A673 (cell line): Measurements from ENCODE around the gene RC3H1. TPM values are rescaled to one million over a fixed set of nuclear protein-coding genes. Genes with fewer than 3 reads are reported as not detected.

Experiments used
- BruUV-seq: library from RNA; stranded (reverse); fragments of 400-500 nt; replicated peaks from 2 replicates; lab custom pipeline; 2021; lab: Mats Ljungman, UMichigan
- CTCF ChIA-PET: fragments of 300-600 bp; sonication (Branson Sonifier 250); formaldehyde crosslinking; loops from one replicate; lab custom pipeline; 2022; ENCODE audit warnings: antibody characterized with exemption; lab: Charles Lee
- POLR2A ChIA-PET: fragments of 300-600 bp; sonication (Branson Sonifier 250); formaldehyde crosslinking; loops from one replicate; lab custom pipeline; 2022; ENCODE audit warnings: antibody characterized with exemption; ENCODE audit not compliant: low non-redundant PET; lab: Charles Lee
- DNase-seq: peaks from one replicate; pipeline ENCODE4 v3.0.0-alpha.2; 2015; ENCODE audit warnings: low spot score
- H3K27ac ChIP-seq: fragments of 200-600 bp; sonication (generic); 2 replicates; pipeline ENCODE4 v1.5.1; 2016; ENCODE audit warnings: mixed run types, low read depth, mild to moderate bottlenecking, mixed read lengths, antibody characterized with exemption, low read length; ENCODE audit not compliant: poor library complexity, severe bottlenecking
- H3K27me3 ChIP-seq: fragments of 200-600 bp; sonication (generic); replicated peaks from 2 replicates; pipeline ENCODE4 v1.6.1; 2017; ENCODE audit warnings: mixed run types, low read depth, mild to moderate bottlenecking, mixed read lengths, antibody characterized with exemption, low read length; ENCODE audit not compliant: insufficient read depth, poor library complexity
- H3K36me3 ChIP-seq: fragments of 200-600 bp; sonication (generic); 2 replicates; pipeline ENCODE4 v1.6.1; 2016; ENCODE audit warnings: mixed run types, mild to moderate bottlenecking, mixed read lengths, antibody characterized with exemption, low read length; ENCODE audit not compliant: insufficient read depth, poor library complexity, severe bottlenecking
- H3K4me1 ChIP-seq: fragments of 200-600 bp; sonication (generic); 2 replicates; pipeline ENCODE4 v1.6.1; 2017; ENCODE audit warnings: mixed run types, mild to moderate bottlenecking, mixed read lengths, antibody characterized with exemption, low read length; ENCODE audit not compliant: insufficient read depth, poor library complexity, severe bottlenecking
- H3K4me3 ChIP-seq: fragments of 200-600 bp; sonication (generic); 2 replicates; pipeline ENCODE4 v1.5.1; 2016; ENCODE audit warnings: low read depth, mixed run types, mild to moderate bottlenecking, mixed read lengths, low read length; ENCODE audit not compliant: poor library complexity, severe bottlenecking
- H3K9me3 ChIP-seq: fragments of 200-600 bp; sonication (generic); 2 replicates; pipeline ENCODE4 v1.6.1; 2016; ENCODE audit warnings: mixed run types, low read depth, mild to moderate bottlenecking, mixed read lengths, antibody characterized with exemption, low read length; ENCODE audit not compliant: poor library complexity, severe bottlenecking
- CTCF ChIP-seq: fragments of 300-800, 200-600 bp; sonication (generic); conservative IDR thresholded peaks from 2 replicates; pipeline ENCODE4 v1.5.1; 2017; ENCODE audit warnings: low read depth, mild to moderate bottlenecking, antibody characterized with exemption, low read length, moderate library complexity, mixed read lengths
- EZH2 ChIP-seq: fragments of 200-600 bp; sonication (generic); IDR thresholded peaks from 2 replicates; pipeline ENCODE4 v1.6.1; 2017; ENCODE audit warnings: borderline replicate concordance, low read depth, mild to moderate bottlenecking, mixed read lengths, antibody characterized with exemption, low read length; ENCODE audit not compliant: poor library complexity, severe bottlenecking
- intact Hi-C: fragments of 100-400 bp; cut with micrococcal nuclease; formaldehyde crosslinking; loops from one replicate; pipeline ENCODE4 v1.10.0; 2022; ENCODE audit not compliant: unreplicated experiment
- total RNA-seq: library from RNA; stranded (reverse); gene quantifications from 2 replicates; pipeline ENCODE4 v1.2.3, GENCODE V29; 2021

The RC3H1 gene
- total RNA-seq, 1 experiment from 2014 or later = 27.2 TPM

GRCh38 chr1:173914366-173914871 lies 107.7 kb downstream of the RC3H1 start:
- TF ChIP-seq CTCF (peak; percentile 83), EZH2 (no peak)
- H3K4me1 ChIP-seq = no peaks in the 10 kb centered on the region
- no peaks in the 10 kb centered on the region for H3K27me3 ChIP-seq
- DNase-seq = peak; percentile 50
- BruUV-seq = no TSS peak
- H3K36me3 ChIP-seq = no peaks in the 10 kb centered on the region
- no peak overlapping the region for H3K4me3 ChIP-seq
- H3K9me3 ChIP-seq = no peaks in the 10 kb centered on the region
- ChIA-PET POLR2A (no interaction called here), CTCF (no interaction called here)
- intact Hi-C loops = no loop called here
- H3K27ac ChIP-seq = no peak overlapping the region

DNA sequence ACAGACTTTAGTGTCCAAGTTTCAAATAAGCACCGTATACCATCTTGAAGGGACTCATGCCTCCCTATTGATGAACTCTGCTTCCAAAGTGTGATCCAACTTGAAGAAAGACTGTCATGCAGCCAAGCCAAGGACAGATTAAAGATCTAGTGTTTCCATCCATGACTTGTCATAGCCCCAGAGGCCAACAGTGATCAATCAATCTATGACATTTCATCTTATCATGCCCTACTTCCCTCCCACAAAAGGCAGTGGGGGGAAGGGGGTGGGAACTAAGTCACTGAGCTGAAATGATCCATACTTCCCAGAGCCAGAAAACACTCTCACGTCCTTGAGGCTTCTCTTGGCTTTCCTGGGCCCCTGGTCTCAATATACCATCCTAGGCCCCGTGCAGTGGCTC lies 109.0 kb downstream of the RC3H1 start:
- DNase-seq = no peak
- Histone ChIP-seq H3K4me3 (no peak overlapping the region), H3K9me3 (no peaks in the 10 kb centered on the region), H3K27me3 (no peaks in the 10 kb centered on the region), H3K36me3 (no peaks in the 10 kb centered on the region), H3K4me1 (no peaks in the 10 kb centered on the region), H3K27ac (no peak overlapping the region)
- BruUV-seq = no TSS peak
- intact Hi-C loops = no loop called here
- TF ChIP-seq EZH2 (no peak), CTCF (no peak)
- ChIA-PET POLR2A (no interaction called here), CTCF (no interaction called here)

DNA sequence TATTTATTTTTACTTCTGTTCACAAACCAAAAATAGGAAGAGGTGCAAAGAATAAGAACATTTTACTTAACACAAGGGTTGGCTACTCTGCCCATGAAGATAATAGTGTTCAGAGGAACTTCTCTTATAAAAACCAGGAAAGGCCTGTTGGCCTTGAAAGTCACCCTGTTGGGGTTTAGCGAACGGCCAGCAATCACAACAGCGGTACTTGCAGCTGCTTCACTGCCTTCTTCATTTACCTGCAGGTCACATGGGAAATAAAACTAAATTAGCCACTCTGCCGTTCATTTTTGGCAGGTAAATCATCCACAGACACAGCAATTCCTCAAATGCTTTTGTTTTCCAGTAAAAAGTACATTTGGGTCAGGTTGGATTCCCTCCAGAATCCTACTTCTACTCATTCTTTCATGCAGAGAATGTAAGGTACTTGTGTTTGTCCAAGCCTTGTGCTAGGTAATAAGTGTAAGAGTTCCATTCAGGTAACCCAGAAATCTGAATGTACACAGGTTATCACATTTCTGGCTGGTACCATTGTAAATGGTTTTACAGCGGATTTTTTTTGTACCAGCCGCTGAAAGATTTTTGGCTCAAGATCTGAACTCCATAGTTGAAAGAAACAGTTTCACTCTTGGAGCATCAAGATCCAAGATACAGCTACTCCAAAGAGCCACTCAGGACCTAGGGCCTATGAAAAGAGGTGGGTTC lies 118.2 kb downstream of the RC3H1 start:
- no peaks in the 10 kb centered on the region for H3K4me1 ChIP-seq
- no peak overlapping the region for H3K4me3 ChIP-seq
- TF ChIP-seq CTCF (no peak), EZH2 (no peak)
- H3K36me3 ChIP-seq = no peaks in the 10 kb centered on the region
- no peaks in the 10 kb centered on the region for H3K27me3 ChIP-seq
- H3K27ac ChIP-seq = no peak overlapping the region
- intact Hi-C loops = no loop called here
- no peaks in the 10 kb centered on the region for H3K9me3 ChIP-seq
- DNase-seq = no peak
- CTCF ChIA-PET = no interaction called here
- no TSS peak for BruUV-seq
- POLR2A ChIA-PET = no interaction called here
